RWPE2 (cell line): ENCODE results near the gene ZNF532.

Experiments
- ATAC-seq: fragments of 200-7000 bp; cut with Tn5 transposase; 3 replicates; pipeline ENCODE4 v1.9.1; 2021; ENCODE audit warnings: low read depth
- DNase-seq: peaks from one replicate; pipeline ENCODE4 v3.0.0-alpha.2; 2020; ENCODE audit warnings: low spot score
- H3K27ac ChIP-seq: fragments of 450-650 bp; 2 replicates; pipeline ENCODE4 v1.5.1; 2017; ENCODE audit warnings: mild to moderate bottlenecking; ENCODE audit not compliant: poor library complexity, severe bottlenecking
- H3K27me3 ChIP-seq: fragments of 250-450 bp; sonication (Bioruptor Pico); 2 replicates; pipeline ENCODE4 v1.5.1; 2021; ENCODE audit warnings: mild to moderate bottlenecking, moderate library complexity; ENCODE audit not compliant: insufficient read depth, poor library complexity, severe bottlenecking
- H3K36me3 ChIP-seq: fragments of 250-450 bp; sonication (Bioruptor Pico); 2 replicates; pipeline ENCODE4 v1.5.1; 2020; ENCODE audit warnings: low read depth, mild to moderate bottlenecking, moderate library complexity
- H3K4me1 ChIP-seq: fragments of 250-450 bp; sonication (Bioruptor Pico); 2 replicates; pipeline ENCODE4 v1.5.1; 2021; ENCODE audit warnings: mild to moderate bottlenecking, moderate library complexity; ENCODE audit not compliant: insufficient read depth, poor library complexity, severe bottlenecking
- H3K4me3 ChIP-seq: fragments of 250-450 bp; sonication (Bioruptor Pico); 2 replicates; pipeline ENCODE4 v1.5.1; 2021; ENCODE audit warnings: mild to moderate bottlenecking, moderate library complexity; ENCODE audit not compliant: severe bottlenecking
- H3K9me3 ChIP-seq: fragments of 250-450 bp; sonication (Bioruptor Pico); 2 replicates; pipeline ENCODE4 v1.5.1; 2021; ENCODE audit warnings: mild to moderate bottlenecking, moderate library complexity; ENCODE audit not compliant: severe bottlenecking
- CTCF ChIP-seq: fragments of 450-650 bp; IDR thresholded peaks from one replicate; pipeline ENCODE4 v1.5.1; 2017; ENCODE audit warnings: mild to moderate bottlenecking, moderate library complexity; ENCODE audit not compliant: poor library complexity, severe bottlenecking

Gene ZNF532

GRCh38 chr18:58856881-58857280 is 7.8 kb upstream of the ZNF532 start:
- Histone ChIP-seq H3K27me3 (no peaks in the 10 kb centered on the region), H3K9me3 (no peaks in the 10 kb centered on the region), H3K4me1 (peaks cover 12% of the 10 kb centered on the region), H3K36me3 (no peaks in the 10 kb centered on the region), H3K4me3 (no peak overlapping the region), H3K27ac (peak overlapping the region; percentile 51)
- no peak for TF ChIP-seq CTCF
- DNase-seq: no peak
- ATAC-seq: no peak

- ATAC-seq: no peak
- DNase-seq: no peak
- Histone ChIP-seq H3K4me1 (peaks cover 19% of the 10 kb centered on the region), H3K9me3 (no peaks in the 10 kb centered on the region), H3K4me3 (no peak overlapping the region), H3K27ac (no peak overlapping the region), H3K36me3 (no peaks in the 10 kb centered on the region), H3K27me3 (no peaks in the 10 kb centered on the region)
- no peak for TF ChIP-seq CTCF
Measured at GRCh38 chr18:58858591-58859468, 5.8 kb upstream of the ZNF532 start.

GRCh38 chr18:58859907-58860306 is 4.8 kb upstream of the ZNF532 start:
- no peaks in the 10 kb centered on the region for H3K9me3 ChIP-seq
- H3K27ac ChIP-seq: peak overlapping the region; percentile 40
- H3K4me3 ChIP-seq: no peak overlapping the region
- DNase-seq (no peak), ATAC-seq (no peak)
- H3K4me1 ChIP-seq: peaks cover 23% of the 10 kb centered on the region
- H3K27me3 ChIP-seq: no peaks in the 10 kb centered on the region
- no peak for TF ChIP-seq CTCF
- no peaks in the 10 kb centered on the region for H3K36me3 ChIP-seq

GRCh38 chr18:58860747-58861231 is 3.9 kb upstream of the ZNF532 start:
- Histone ChIP-seq H3K36me3 (peaks cover 8% of the 10 kb centered on the region), H3K4me1 (peaks cover 32% of the 10 kb centered on the region), H3K27ac (peak overlapping the region; percentile 40), H3K9me3 (no peaks in the 10 kb centered on the region), H3K27me3 (no peaks in the 10 kb centered on the region), H3K4me3 (no peak overlapping the region)
- ATAC-seq (no peak), DNase-seq (no peak)
- TF ChIP-seq CTCF: no peak

GRCh38 chr18:58861353-58861752 is 3.3 kb upstream of the ZNF532 start:
- ATAC-seq: no peak
- DNase-seq: no peak
- no peak for TF ChIP-seq CTCF
- H3K4me3 ChIP-seq: no peak overlapping the region
- H3K27ac ChIP-seq: peak overlapping the region; percentile 40
- no peaks in the 10 kb centered on the region for H3K27me3 ChIP-seq
- peaks cover 35% of the 10 kb centered on the region for H3K4me1 ChIP-seq
- no peaks in the 10 kb centered on the region for H3K9me3 ChIP-seq
- peaks cover 14% of the 10 kb centered on the region for H3K36me3 ChIP-seq
